Left lobe of liver (tissue), 2 donors: ENCODE measurements around the gene CDH13. TPM values are rescaled to one million over a fixed set of nuclear protein-coding genes. Genes with fewer than 3 reads are reported as not detected.

Source experiments
- ATAC-seq: fragments of 200-7000 bp; cut with Tn5 transposase; one replicate; pipeline ENCODE4 v1.9.1; 2020; ENCODE audit warnings: mild to moderate bottlenecking, moderate library complexity
- DNase-seq: peaks from one replicate; pipeline ENCODE4 v3.0.0-alpha.2; 2020; ENCODE audit warnings: low spot score
- total RNA-seq: library from RNA; stranded (reverse); gene quantifications from one replicate; pipeline ENCODE4 v1.2.1, GENCODE V29; 2021
- donor health status: DM: no; HTN: no; CAD: no; lungs with moderate emphysema.
- donor health status: DM: no; HTN: yes; CAD: no.

Gene CDH13
- total RNA-seq, 1 donor from 2014 or later, result 0.18 TPM

GRCh38 chr16:83453977-83454376, 827.2 kb downstream of the CDH13 start:
- ATAC-seq (no peak), DNase-seq (no peak)

- no peak for ATAC-seq
- no peak for DNase-seq
Measured at GRCh38 chr16:83455716-83456115, 828.9 kb downstream of the CDH13 start.

- no peak for DNase-seq
- no peak for ATAC-seq
Measured at GRCh38 chr16:83456934-83457333, 830.2 kb downstream of the CDH13 start.

GRCh38 chr16:83458612-83459011, 831.8 kb downstream of the CDH13 start:
- ATAC-seq, result no peak
- DNase-seq, result no peak

- DNase-seq (no peak), ATAC-seq (no peak)
Measured at GRCh38 chr16:83464991-83465390, 838.2 kb downstream of the CDH13 start.

GRCh38 chr16:83470416-83470815, 843.6 kb downstream of the CDH13 start:
- no peak for ATAC-seq

GRCh38 chr16:83472776-83473501, 846.2 kb downstream of the CDH13 start:
- peak; percentile 54 for DNase-seq
- ATAC-seq, result peak; percentile 87

More at GRCh38 chr16:83470416-83470815, 843.6 kb downstream of the CDH13 start:
- no peak for DNase-seq

- ATAC-seq (no peak), DNase-seq (no peak)
Measured at GRCh38 chr16:83473926-83474650, 847.3 kb downstream of the CDH13 start.

GRCh38 chr16:83475108-83475507, 848.3 kb downstream of the CDH13 start:
- ATAC-seq, result no peak

GRCh38 chr16:83481589-83481988, 854.8 kb downstream of the CDH13 start:
- no peak for ATAC-seq
- no peak for DNase-seq

More at GRCh38 chr16:83475108-83475507, 848.3 kb downstream of the CDH13 start:
- DNase-seq, result no peak

GRCh38 chr16:83482545-83483162, 855.9 kb downstream of the CDH13 start:
- ATAC-seq (no peak), DNase-seq (no peak)

GRCh38 chr16:83490073-83490472, 863.3 kb downstream of the CDH13 start:
- DNase-seq (no peak), ATAC-seq (no peak)

GRCh38 chr16:83494459-83494858, 867.7 kb downstream of the CDH13 start:
- no peak for ATAC-seq

GRCh38 chr16:83501481-83501880, 874.7 kb downstream of the CDH13 start:
- ATAC-seq, result no peak
- DNase-seq, result no peak

More at GRCh38 chr16:83494459-83494858, 867.7 kb downstream of the CDH13 start:
- no peak for DNase-seq

GRCh38 chr16:83508295-83508694, 881.5 kb downstream of the CDH13 start:
- DNase-seq (no peak), ATAC-seq (no peak)

GRCh38 chr16:83509316-83509715, 882.5 kb downstream of the CDH13 start:
- DNase-seq (no peak), ATAC-seq (no peak)

GRCh38 chr16:83510906-83511305, 884.1 kb downstream of the CDH13 start:
- DNase-seq (no peak), ATAC-seq (no peak)

- ATAC-seq (no peak), DNase-seq (no peak)
Measured at GRCh38 chr16:83513008-83513755, 886.4 kb downstream of the CDH13 start.

- DNase-seq (no peak), ATAC-seq (no peak)
Measured at GRCh38 chr16:83515395-83515794, 888.6 kb downstream of the CDH13 start.

GRCh38 chr16:83516931-83517330, 890.2 kb downstream of the CDH13 start:
- DNase-seq, result no peak
- no peak for ATAC-seq

GRCh38 chr16:83517398-83517797, 890.6 kb downstream of the CDH13 start:
- DNase-seq (no peak), ATAC-seq (no peak)
